Measurements from ENCODE around the gene TMTC1.

TMTC1 gene

GRCh38 chr12:29617407-29617803 lies 166.3 kb downstream of the TMTC1 start:
- H2AFZ ChIP-seq (ENCODE audit: low read depth, low read length) = no peak overlapping the region
- no peaks in the 10 kb centered on the region for H3K79me2 ChIP-seq (ENCODE audit: low read length)
- H3K4me3 ChIP-seq (ENCODE audit: low read length) = no peak overlapping the region
- TF ChIP-seq EZH2phosphoT487 (IDR thresholded peaks at IDR 0.05; ENCODE audit: low read depth) = no peak
- H3K36me3 ChIP-seq (replicated peaks; ENCODE audit: low read depth, low read length) = no peaks in the 10 kb centered on the region
- H4K20me1 ChIP-seq (ENCODE audit: insufficient read depth, low read length) = no peaks in the 10 kb centered on the region
- no peaks in the 10 kb centered on the region for H3K27me3 ChIP-seq (ENCODE audit: low read depth, low read length)
- H3K9ac ChIP-seq (ENCODE audit: low read length) = no peak overlapping the region
- no peak overlapping the region for H3K27ac ChIP-seq (ENCODE audit: low read length)
- no peaks in the 10 kb centered on the region for H3K4me1 ChIP-seq (ENCODE audit: low read length)
- no peak overlapping the region for H3K4me2 ChIP-seq (ENCODE audit: low read length)
- no peaks in the 10 kb centered on the region for H3K9me3 ChIP-seq (ENCODE audit: insufficient read depth, low read length)

GRCh38 chr12:29616664-29617406 lies 166.9 kb downstream of the TMTC1 start:
- no peak overlapping the region for H3K9ac ChIP-seq (ENCODE audit: low read length)
- TF ChIP-seq CTCF (IDR thresholded peaks at IDR 0.05; ENCODE audit: low read depth, low read length) = no peak
- TF ChIP-seq EZH2phosphoT487 (IDR thresholded peaks at IDR 0.05; ENCODE audit: low read depth) = no peak
- no peaks in the 10 kb centered on the region for H4K20me1 ChIP-seq (ENCODE audit: insufficient read depth, low read length)
- no peaks in the 10 kb centered on the region for H3K36me3 ChIP-seq (replicated peaks; ENCODE audit: low read depth, low read length)
- no peak overlapping the region for H3K27ac ChIP-seq (ENCODE audit: low read length)
- H3K4me2 ChIP-seq (ENCODE audit: low read length) = no peak overlapping the region
- no peaks in the 10 kb centered on the region for H3K4me1 ChIP-seq (ENCODE audit: low read length)
- H3K9me3 ChIP-seq (ENCODE audit: insufficient read depth, low read length) = no peaks in the 10 kb centered on the region
- H2AFZ ChIP-seq (ENCODE audit: low read depth, low read length) = no peak overlapping the region
- H3K27me3 ChIP-seq (ENCODE audit: low read depth, low read length) = no peaks in the 10 kb centered on the region
- no peaks in the 10 kb centered on the region for H3K79me2 ChIP-seq (ENCODE audit: low read length)
- H3K4me3 ChIP-seq (ENCODE audit: low read length) = no peak overlapping the region

GRCh38 chr12:29614694-29615325 lies 168.9 kb downstream of the TMTC1 start:
- Histone ChIP-seq H2AFZ (ENCODE audit: low read depth, low read length) (no peak overlapping the region), H3K27me3 (ENCODE audit: low read depth, low read length) (no peaks in the 10 kb centered on the region), H4K20me1 (ENCODE audit: insufficient read depth, low read length) (no peaks in the 10 kb centered on the region), H3K36me3 (replicated peaks; ENCODE audit: low read depth, low read length) (no peaks in the 10 kb centered on the region), H3K4me2 (ENCODE audit: low read length) (no peak overlapping the region), H3K4me3 (ENCODE audit: low read length) (no peak overlapping the region), H3K79me2 (ENCODE audit: low read length) (no peaks in the 10 kb centered on the region), H3K9ac (ENCODE audit: low read length) (no peak overlapping the region), H3K4me1 (ENCODE audit: low read length) (no peaks in the 10 kb centered on the region), H3K27ac (ENCODE audit: low read length) (no peak overlapping the region), H3K9me3 (ENCODE audit: insufficient read depth, low read length) (no peaks in the 10 kb centered on the region)
- TF ChIP-seq CTCF (IDR thresholded peaks at IDR 0.05; ENCODE audit: low read depth, low read length) (no peak), EZH2phosphoT487 (IDR thresholded peaks at IDR 0.05; ENCODE audit: low read depth) (no peak)

- Histone ChIP-seq H3K4me1 (ENCODE audit: low read length) (no peaks in the 10 kb centered on the region), H3K4me2 (ENCODE audit: low read length) (no peak overlapping the region), H3K36me3 (replicated peaks; ENCODE audit: low read depth, low read length) (no peaks in the 10 kb centered on the region), H4K20me1 (ENCODE audit: insufficient read depth, low read length) (no peaks in the 10 kb centered on the region), H3K79me2 (ENCODE audit: low read length) (no peaks in the 10 kb centered on the region), H3K9ac (ENCODE audit: low read length) (no peak overlapping the region), H3K27ac (ENCODE audit: low read length) (no peak overlapping the region), H3K27me3 (ENCODE audit: low read depth, low read length) (no peaks in the 10 kb centered on the region), H3K9me3 (ENCODE audit: insufficient read depth, low read length) (no peaks in the 10 kb centered on the region), H3K4me3 (ENCODE audit: low read length) (no peak overlapping the region), H2AFZ (ENCODE audit: low read depth, low read length) (no peak overlapping the region)
- no peak for TF ChIP-seq EZH2phosphoT487 (IDR thresholded peaks at IDR 0.05; ENCODE audit: low read depth)
- no peak for TF ChIP-seq CTCF (IDR thresholded peaks at IDR 0.05; ENCODE audit: low read depth, low read length)
These were observed 170.8 kb downstream of the TMTC1 start for GRCh38 chr12:29612912-29613311.

Data from OCI-LY3 (cell line).